Prostate gland (tissue), 2 donors: ENCODE measurements around the gene FAM3B.

Source experiments
- CTCF ChIP-seq, 4 experiments: fragments of 200-600 bp in 2 of 4; fragments of 450-650 bp in 2 of 4; sonication (generic) in 2 of 4; IDR thresholded peaks; 1 replicate in 3 of 4; 2 replicates in 1 of 4; pipeline ENCODE4 v1.5.1; 2016 to 2019; ENCODE audit warnings: antibody characterized with exemption in 4 of 4, mild to moderate bottlenecking in 2 of 4, moderate library complexity in 2 of 4
- POLR2AphosphoS5 ChIP-seq: sonication (generic); formaldehyde crosslinking; IDR thresholded peaks from one replicate; pipeline ENCODE4 v1.6.1; 2017; ENCODE audit warnings: antibody characterized with exemption

DNA sequence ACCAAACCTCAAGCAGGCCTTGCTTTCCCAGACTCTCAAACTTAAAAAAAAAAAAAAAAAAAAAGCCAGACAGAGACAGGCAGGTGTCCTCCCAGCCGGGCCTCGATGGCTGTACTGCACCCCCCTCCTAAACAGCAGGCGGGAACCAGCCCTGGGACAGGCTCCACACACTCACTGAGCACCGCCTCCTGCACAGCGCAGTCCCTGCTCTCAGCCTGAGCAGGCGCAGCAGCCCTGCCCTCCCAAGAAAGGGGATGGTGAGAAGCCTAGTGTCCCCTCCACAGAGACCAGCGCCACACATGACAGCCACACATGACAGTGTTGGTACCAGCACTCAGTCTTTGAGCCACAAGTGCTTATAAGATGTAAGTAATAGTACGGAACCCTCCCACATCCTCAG, 57.2 kb downstream of the FAM3B start:
- no peak for TF ChIP-seq CTCF (IDR thresholded peaks at IDR 0.05)
- TF ChIP-seq POLR2AphosphoS5 = no peak
